MM.1S (cell line): ENCODE data around the gene UBE2G2.

Experiments
- DNase-seq: peaks from one replicate; pipeline ENCODE4 v3.0.0-alpha.2; 2015
- H2AFZ ChIP-seq: fragments of 300-600 bp; sonication (generic); 2 replicates; pipeline ENCODE4 v1.6.0; 2016; ENCODE audit warnings: antibody characterized with exemption, low read length
- H3F3A ChIP-seq: fragments of 300-600 bp; sonication (generic); 2 replicates; pipeline ENCODE4 v1.6.1; 2016; ENCODE audit warnings: mild to moderate bottlenecking, antibody characterized with exemption, low read length, moderate library complexity, mixed read lengths; ENCODE audit not compliant: insufficient read depth
- H3K27ac ChIP-seq: fragments of 300-600 bp; sonication (generic); 2 replicates; pipeline ENCODE4 v1.5.1; 2016; ENCODE audit warnings: mild to moderate bottlenecking, low read length
- H3K27me3 ChIP-seq: fragments of 300-600 bp; sonication (generic); replicated peaks from 2 replicates; pipeline ENCODE4 v1.6.0; 2016; ENCODE audit warnings: low read length; ENCODE audit not compliant: insufficient read depth
- H3K36me3 ChIP-seq: fragments of 300-600 bp; sonication (generic); replicated peaks from 2 replicates; pipeline ENCODE4 v1.6.1; 2016; ENCODE audit warnings: mild to moderate bottlenecking, low read length, mixed read lengths; ENCODE audit not compliant: insufficient read depth
- H3K4me1 ChIP-seq: fragments of 300-600 bp; sonication (generic); 2 replicates; pipeline ENCODE4 v1.6.1; 2016; ENCODE audit warnings: low read length, mixed read lengths
- H3K4me2 ChIP-seq: fragments of 300-600 bp; sonication (generic); 2 replicates; pipeline ENCODE4 v1.6.0; 2016; ENCODE audit warnings: low read depth, low read length
- H3K4me3 ChIP-seq: fragments of 300-600 bp; sonication (generic); 2 replicates; pipeline ENCODE4 v1.5.1; 2016; ENCODE audit warnings: low read length, mixed read lengths
- H3K79me2 ChIP-seq: fragments of 300-600 bp; sonication (generic); 2 replicates; pipeline ENCODE4 v1.6.1; 2016; ENCODE audit warnings: mixed run types, low read length, mixed read lengths
- H3K9ac ChIP-seq: fragments of 300-600 bp; sonication (generic); 2 replicates; pipeline ENCODE4 v1.6.1; 2016; ENCODE audit warnings: low read length, mixed read lengths
- H3K9me2 ChIP-seq: fragments of 300-600 bp; sonication (generic); replicated peaks from 2 replicates; pipeline ENCODE4 v1.6.1; 2016; ENCODE audit warnings: mild to moderate bottlenecking, low read length, mixed read lengths; ENCODE audit not compliant: insufficient read depth
- H3K9me3 ChIP-seq: fragments of 300-600 bp; sonication (generic); replicated peaks from 2 replicates; pipeline ENCODE4 v1.6.1; 2016; ENCODE audit warnings: mild to moderate bottlenecking, low read length, mixed read lengths; ENCODE audit not compliant: insufficient read depth
- H4K20me1 ChIP-seq: fragments of 300-600 bp; sonication (generic); 2 replicates; pipeline ENCODE4 v1.6.1; 2016; ENCODE audit warnings: mild to moderate bottlenecking, low read length, moderate library complexity, mixed read lengths; ENCODE audit not compliant: insufficient read depth
- CTCF ChIP-seq: fragments of 300-600 bp; sonication (generic); IDR thresholded peaks from 2 replicates; pipeline ENCODE4 v1.5.1; 2016; ENCODE audit warnings: antibody characterized with exemption, low read length, mixed read lengths
- EZH2 ChIP-seq: fragments of 300-600 bp; sonication (generic); optimal IDR thresholded peaks from 2 replicates; pipeline ENCODE3; 2017; ENCODE audit warnings: low read depth, mild to moderate bottlenecking, antibody characterized with exemption, low read length, mixed read lengths
- EZH2phosphoT487 ChIP-seq: fragments of 300-600 bp; sonication (generic); IDR thresholded peaks from 2 replicates; pipeline ENCODE4 v1.6.1; 2018; ENCODE audit warnings: antibody characterized with exemption, low read length

UBE2G2 gene

GRCh38 chr21:44837537-44837936, 35.9 kb upstream of the UBE2G2 start:
- no peak overlapping the region for H3K4me3 ChIP-seq
- no peaks in the 10 kb centered on the region for H4K20me1 ChIP-seq
- H3F3A ChIP-seq = no peaks in the 10 kb centered on the region
- H3K27ac ChIP-seq = no peak overlapping the region
- H3K79me2 ChIP-seq = no peaks in the 10 kb centered on the region
- peaks cover 91% of the 10 kb centered on the region for H3K27me3 ChIP-seq
- H2AFZ ChIP-seq = no peak overlapping the region
- no peak overlapping the region for H3K4me2 ChIP-seq
- no peaks in the 10 kb centered on the region for H3K9me3 ChIP-seq
- no peaks in the 10 kb centered on the region for H3K9me2 ChIP-seq
- no peak for DNase-seq
- H3K36me3 ChIP-seq = no peaks in the 10 kb centered on the region
- H3K9ac ChIP-seq = no peak overlapping the region
- TF ChIP-seq CTCF = no peak
- no peaks in the 10 kb centered on the region for H3K4me1 ChIP-seq

GRCh38 chr21:44836666-44837471, 35.2 kb upstream of the UBE2G2 start:
- Histone ChIP-seq H3K4me2 (no peak overlapping the region), H2AFZ (no peak overlapping the region), H3K4me1 (no peaks in the 10 kb centered on the region)

GRCh38 chr21:44836349-44836665, 34.7 kb upstream of the UBE2G2 start:
- H3F3A ChIP-seq = no peaks in the 10 kb centered on the region
- no peaks in the 10 kb centered on the region for H4K20me1 ChIP-seq
- no peaks in the 10 kb centered on the region for H3K36me3 ChIP-seq
- H3K27ac ChIP-seq = no peak overlapping the region
- no peaks in the 10 kb centered on the region for H3K79me2 ChIP-seq
- no peak overlapping the region for H3K4me2 ChIP-seq
- no peak overlapping the region for H3K9ac ChIP-seq
- TF ChIP-seq EZH2phosphoT487 (no peak), EZH2 (no peak), CTCF (no peak)
- H3K4me1 ChIP-seq = no peaks in the 10 kb centered on the region
- H3K4me3 ChIP-seq = no peak overlapping the region
- H3K27me3 ChIP-seq = peaks cover 88% of the 10 kb centered on the region
- H3K9me3 ChIP-seq = no peaks in the 10 kb centered on the region
- no peak for DNase-seq
- H3K9me2 ChIP-seq = no peaks in the 10 kb centered on the region
- H2AFZ ChIP-seq = no peak overlapping the region

More at GRCh38 chr21:44836666-44837471, 35.2 kb upstream of the UBE2G2 start:
- Histone ChIP-seq H3K27ac (no peak overlapping the region), H4K20me1 (no peaks in the 10 kb centered on the region), H3K4me3 (no peak overlapping the region), H3K79me2 (no peaks in the 10 kb centered on the region), H3K27me3 (peaks cover 88% of the 10 kb centered on the region), H3K9me2 (no peaks in the 10 kb centered on the region), H3F3A (no peaks in the 10 kb centered on the region), H3K36me3 (no peaks in the 10 kb centered on the region), H3K9ac (no peak overlapping the region), H3K9me3 (no peaks in the 10 kb centered on the region)
- DNase-seq = no peak
- TF ChIP-seq CTCF (no peak), EZH2phosphoT487 (no peak), EZH2 (no peak)
